ENCODE data around the gene NFATC1. TPM values are rescaled to one million over a fixed set of nuclear protein-coding genes. Genes with fewer than 3 reads are reported as not detected.

Gene NFATC1
- total RNA-seq, 1 donor from 2014 or later = 8.1 TPM

GRCh38 chr18:79520478-79521390 lies 125.0 kb downstream of the NFATC1 start:
- no peak overlapping the region for H3K4me3 Mint-ChIP-seq (ENCODE audit: unreplicated experiment)
- no peaks in the 10 kb centered on the region for H3K36me3 Mint-ChIP-seq (ENCODE audit: unreplicated experiment)
- no peak overlapping the region for H3K27ac Mint-ChIP-seq (ENCODE audit: unreplicated experiment)
- no peak for TF ChIP-seq CTCF (IDR thresholded peaks at IDR 0.05)
- peaks cover 11% of the 10 kb centered on the region for H3K4me1 Mint-ChIP-seq (ENCODE audit: unreplicated experiment)
- H3K27me3 Mint-ChIP-seq (ENCODE audit: unreplicated experiment) = peaks cover 4% of the 10 kb centered on the region
- DNase-seq (ENCODE audit: extremely low spot score, unreplicated experiment) = no peak
- no peaks in the 10 kb centered on the region for H3K9me3 Mint-ChIP-seq (ENCODE audit: unreplicated experiment)

GRCh38 chr18:79521416-79522205 lies 125.9 kb downstream of the NFATC1 start:
- Mint-ChIP-seq H3K4me1 (ENCODE audit: unreplicated experiment) (peaks cover 19% of the 10 kb centered on the region), H3K27me3 (ENCODE audit: unreplicated experiment) (peaks cover 4% of the 10 kb centered on the region), H3K9me3 (ENCODE audit: unreplicated experiment) (no peaks in the 10 kb centered on the region), H3K27ac (ENCODE audit: unreplicated experiment) (no peak overlapping the region), H3K36me3 (ENCODE audit: unreplicated experiment) (no peaks in the 10 kb centered on the region), H3K4me3 (ENCODE audit: unreplicated experiment) (no peak overlapping the region)
- TF ChIP-seq CTCF (IDR thresholded peaks at IDR 0.05) = no peak
- DNase-seq (ENCODE audit: extremely low spot score, unreplicated experiment) = no peak

GRCh38 chr18:79522451-79523205 lies 126.9 kb downstream of the NFATC1 start:
- H3K4me3 Mint-ChIP-seq (ENCODE audit: unreplicated experiment) = no peak overlapping the region
- H3K36me3 Mint-ChIP-seq (ENCODE audit: unreplicated experiment) = no peaks in the 10 kb centered on the region
- peaks cover 21% of the 10 kb centered on the region for H3K4me1 Mint-ChIP-seq (ENCODE audit: unreplicated experiment)
- no peak for TF ChIP-seq CTCF (IDR thresholded peaks at IDR 0.05)
- peaks cover 4% of the 10 kb centered on the region for H3K27me3 Mint-ChIP-seq (ENCODE audit: unreplicated experiment)
- H3K9me3 Mint-ChIP-seq (ENCODE audit: unreplicated experiment) = no peaks in the 10 kb centered on the region
- DNase-seq (ENCODE audit: extremely low spot score, unreplicated experiment) = peak; percentile 78
- no peak overlapping the region for H3K27ac Mint-ChIP-seq (ENCODE audit: unreplicated experiment)

- peak; percentile 17 for DNase-seq (ENCODE audit: extremely low spot score, unreplicated experiment)
These were observed 127.5 kb downstream of the NFATC1 start for GRCh38 chr18:79523206-79523735.

More at GRCh38 chr18:79523206-79523735, 127.5 kb downstream of the NFATC1 start:
- Mint-ChIP-seq H3K36me3 (ENCODE audit: unreplicated experiment) (no peaks in the 10 kb centered on the region), H3K27me3 (ENCODE audit: unreplicated experiment) (peaks cover 4% of the 10 kb centered on the region), H3K4me1 (ENCODE audit: unreplicated experiment) (peaks cover 21% of the 10 kb centered on the region), H3K4me3 (ENCODE audit: unreplicated experiment) (no peak overlapping the region), H3K9me3 (ENCODE audit: unreplicated experiment) (no peaks in the 10 kb centered on the region), H3K27ac (ENCODE audit: unreplicated experiment) (no peak overlapping the region)
- TF ChIP-seq CTCF (IDR thresholded peaks at IDR 0.05) = peak; percentile 9

Measured in osteocyte (in vitro differentiated cells).